ENCODE data around the gene DTX4. TPM values are rescaled to one million over a fixed set of nuclear protein-coding genes. Genes with fewer than 3 reads are reported as not detected.

Gene DTX4
- polyA plus RNA-seq, 1 donor from 2014 or later = 31.4 TPM

DNA sequence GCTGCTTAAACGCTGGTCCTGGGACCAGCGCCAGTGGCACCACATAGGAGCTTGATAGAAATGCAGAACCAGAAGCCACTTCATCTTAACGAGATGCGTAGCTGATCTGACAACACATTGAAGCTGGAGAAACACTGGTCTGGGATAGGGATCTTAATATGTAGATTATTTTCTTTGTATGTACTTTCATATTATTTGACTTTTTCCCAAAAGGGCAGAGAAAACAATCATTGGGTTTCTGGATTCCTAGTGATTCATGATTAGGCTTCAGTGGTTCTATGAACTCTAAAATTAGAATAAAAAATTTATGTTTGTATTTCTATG, 28.5 kb downstream of the DTX4 start:
- no peaks in the 10 kb centered on the region for H3F3A ChIP-seq (ENCODE audit: insufficient read depth, low read length, poor library complexity, severe bottlenecking)
- no peak overlapping the region for H3K9ac ChIP-seq (ENCODE audit: low read length)
- H3K27me3 ChIP-seq (ENCODE audit: insufficient read depth, low read depth, low read length) = no peaks in the 10 kb centered on the region
- no peaks in the 10 kb centered on the region for H4K20me1 ChIP-seq (ENCODE audit: insufficient read depth)
- H3K9me3 ChIP-seq (ENCODE audit: low read length) = peaks cover 4% of the 10 kb centered on the region
- no peak overlapping the region for H3K4me2 ChIP-seq (ENCODE audit: low read length)
- peaks cover 32% of the 10 kb centered on the region for H3K36me3 ChIP-seq (ENCODE audit: insufficient read depth, low read length)
- no peaks in the 10 kb centered on the region for H3K9me2 ChIP-seq (ENCODE audit: insufficient read depth, low read length)
- H2AFZ ChIP-seq (ENCODE audit: low read depth, low read length) = no peak overlapping the region
- H3K4me3 ChIP-seq (ENCODE audit: low read length) = no peak overlapping the region
- no peaks in the 10 kb centered on the region for H3K79me2 ChIP-seq (replicated peaks; ENCODE audit: insufficient read depth, low read length)
- no peak overlapping the region for H3K27ac ChIP-seq (ENCODE audit: low read length)
- TF ChIP-seq RAD21 (conservative IDR thresholded peaks at IDR 0.05) (no peak), EP300 (conservative IDR thresholded peaks at IDR 0.05; ENCODE audit: poor library complexity, severe bottlenecking) (no peak), EZH2 (IDR thresholded peaks at IDR 0.05; ENCODE audit: borderline replicate concordance, insufficient read depth, low read length, poor library complexity, severe bottlenecking) (no peak), SMC3 (conservative IDR thresholded peaks at IDR 0.05; ENCODE audit: poor library complexity) (no peak), CTCF (IDR thresholded peaks at IDR 0.05; ENCODE audit: poor library complexity, severe bottlenecking) (no peak), REST (IDR thresholded peaks at IDR 0.05; ENCODE audit: borderline replicate concordance) (no peak), POLR2AphosphoS5 (IDR thresholded peaks at IDR 0.05) (no peak), MXI1 (conservative IDR thresholded peaks at IDR 0.05; ENCODE audit: poor library complexity, severe bottlenecking) (no peak), TAF1 (IDR thresholded peaks at IDR 0.05; ENCODE audit: low read depth) (no peak)

DNA sequence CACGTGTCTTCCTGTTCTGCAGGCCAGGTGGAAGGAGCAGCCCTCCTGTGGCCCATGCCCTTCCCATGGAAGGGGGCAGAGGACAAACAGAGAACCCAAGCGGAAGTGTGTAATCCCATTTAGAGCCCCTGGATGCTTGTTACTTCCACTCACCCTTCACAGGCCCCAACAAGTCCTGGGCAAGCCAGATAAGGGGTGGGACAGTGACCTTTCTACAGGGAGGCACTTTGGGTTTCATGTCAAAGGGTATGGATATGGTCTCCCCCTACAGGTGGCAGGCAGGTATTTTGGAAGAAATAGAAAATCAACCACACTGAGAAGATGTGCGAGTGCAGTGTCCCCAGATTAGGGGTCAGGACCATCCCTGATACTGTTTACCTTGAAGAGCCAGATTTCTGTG, 29.4 kb downstream of the DTX4 start:
- Histone ChIP-seq H3K4me2 (ENCODE audit: low read length) (no peak overlapping the region), H3K27me3 (ENCODE audit: insufficient read depth, low read depth, low read length) (no peaks in the 10 kb centered on the region), H3K36me3 (ENCODE audit: insufficient read depth, low read length) (peaks cover 22% of the 10 kb centered on the region), H2AFZ (ENCODE audit: low read depth, low read length) (no peak overlapping the region), H3K9ac (ENCODE audit: low read length) (no peak overlapping the region), H4K20me1 (ENCODE audit: insufficient read depth) (no peaks in the 10 kb centered on the region), H3F3A (ENCODE audit: insufficient read depth, low read length, poor library complexity, severe bottlenecking) (no peaks in the 10 kb centered on the region), H3K9me2 (ENCODE audit: insufficient read depth, low read length) (no peaks in the 10 kb centered on the region), H3K27ac (ENCODE audit: low read length) (no peak overlapping the region), H3K79me2 (replicated peaks; ENCODE audit: insufficient read depth, low read length) (no peaks in the 10 kb centered on the region), H3K9me3 (ENCODE audit: low read length) (peaks cover 2% of the 10 kb centered on the region), H3K4me3 (ENCODE audit: low read length) (no peak overlapping the region)
- TF ChIP-seq EP300 (conservative IDR thresholded peaks at IDR 0.05; ENCODE audit: poor library complexity, severe bottlenecking) = no peak
- no peak for TF ChIP-seq TAF1 (IDR thresholded peaks at IDR 0.05; ENCODE audit: low read depth)
- TF ChIP-seq EZH2 (IDR thresholded peaks at IDR 0.05; ENCODE audit: borderline replicate concordance, insufficient read depth, low read length, poor library complexity, severe bottlenecking) = no peak
- TF ChIP-seq POLR2AphosphoS5 (IDR thresholded peaks at IDR 0.05) = no peak
- TF ChIP-seq SMC3 (conservative IDR thresholded peaks at IDR 0.05; ENCODE audit: poor library complexity) = no peak
- no peak for TF ChIP-seq REST (IDR thresholded peaks at IDR 0.05; ENCODE audit: borderline replicate concordance)
- TF ChIP-seq CTCF (IDR thresholded peaks at IDR 0.05; ENCODE audit: poor library complexity, severe bottlenecking) = no peak
- no peak for TF ChIP-seq MXI1 (conservative IDR thresholded peaks at IDR 0.05; ENCODE audit: poor library complexity, severe bottlenecking)
- TF ChIP-seq RAD21 (conservative IDR thresholded peaks at IDR 0.05) = no peak
